Measurements from ENCODE around the gene PLCH1. TPM values are rescaled to one million over a fixed set of nuclear protein-coding genes. Genes with fewer than 3 reads are reported as not detected.
"Not testable (repeated sequence)": the region's sequence is repeated elsewhere in the genome, so short reads cannot be mapped to it uniquely, and the experiment has no call there.

The PLCH1 gene
- total and polyA plus RNA-seq, 7 experiments from 2014 or later: 0.56 TPM; not detected in 6

- Histone ChIP-seq H3K36me3 (ENCODE audit: control insufficient read depth in 2 of 3, insufficient read depth in 3 of 3, low read length in 3 of 3) (no peaks in the 10 kb centered on the region), H3K27me3 (ENCODE audit: control insufficient read depth in 2 of 2, insufficient read depth in 2 of 2, low read length in 2 of 2) (no peaks in the 10 kb centered on the region), H3K27ac (ENCODE audit: low read depth, low read length) (no peak overlapping the region), H3K4me1 (ENCODE audit: control insufficient read depth in 2 of 2, insufficient read depth in 2 of 2, low read length in 2 of 2) (no peaks in the 10 kb centered on the region), H3K9me3 (ENCODE audit: control insufficient read depth in 2 of 3, low read length in 3 of 3) (no peaks in the 10 kb centered on the region), H3K4me3 (ENCODE audit: low read length) (no peak overlapping the region)
- H3K4me1 Mint-ChIP-seq: no peaks in the 10 kb centered on the region
- DNase-seq: no peak
- H3K36me3 Mint-ChIP-seq: no peaks in the 10 kb centered on the region
- ChIA-PET CTCF (no interaction called here), POLR2A (no interaction called here)
- no peaks in the 10 kb centered on the region for H3K9me3 Mint-ChIP-seq
- intact Hi-C loops (cut with micrococcal nuclease): no loop called here
- no peak overlapping the region for H3K27ac Mint-ChIP-seq
- ATAC-seq: no peak
- peaks cover 0 to 5% (median 4%) of the 10 kb centered on the region in 5 donors for H3K27me3 Mint-ChIP-seq
- H3K4me3 Mint-ChIP-seq: no peak overlapping the region
These were observed 101.2 kb downstream of the PLCH1 start for GRCh38 chr3:155643581-155644165.

- Histone ChIP-seq H3K36me3 (ENCODE audit: control insufficient read depth in 2 of 3, insufficient read depth in 3 of 3, low read length in 3 of 3) (no peaks in the 10 kb centered on the region), H3K9me3 (ENCODE audit: control insufficient read depth in 2 of 3, low read length in 3 of 3) (no peaks in the 10 kb centered on the region), H3K27ac (ENCODE audit: low read depth, low read length) (no peak overlapping the region), H3K4me3 (ENCODE audit: low read length) (no peak overlapping the region), H3K4me1 (ENCODE audit: control insufficient read depth in 2 of 2, insufficient read depth in 2 of 2, low read length in 2 of 2) (no peaks in the 10 kb centered on the region), H3K27me3 (ENCODE audit: control insufficient read depth in 2 of 2, insufficient read depth in 2 of 2, low read length in 2 of 2) (no peaks in the 10 kb centered on the region)
- ATAC-seq: no peak
- ChIA-PET CTCF (no interaction called here), POLR2A (no interaction called here)
- H3K4me1 Mint-ChIP-seq: no peaks in the 10 kb centered on the region
- intact Hi-C loops (cut with micrococcal nuclease): no loop called here
- H3K36me3 Mint-ChIP-seq: no peaks in the 10 kb centered on the region
- no peak for DNase-seq
- H3K27ac Mint-ChIP-seq: no peak overlapping the region
- H3K9me3 Mint-ChIP-seq: no peaks in the 10 kb centered on the region
- H3K4me3 Mint-ChIP-seq: no peak overlapping the region
- peaks cover 0 to 5% (median 2%) of the 10 kb centered on the region in 5 donors for H3K27me3 Mint-ChIP-seq
These were observed 102.9 kb downstream of the PLCH1 start for GRCh38 chr3:155641956-155642355.

- H3K4me3 Mint-ChIP-seq: no peak overlapping the region
- no peaks in the 10 kb centered on the region for H3K36me3 Mint-ChIP-seq
- H3K9me3 Mint-ChIP-seq: no peaks in the 10 kb centered on the region
- intact Hi-C loops (cut with micrococcal nuclease): no loop called here
- no peaks in the 10 kb centered on the region for H3K4me1 ChIP-seq (ENCODE audit: control insufficient read depth in 2 of 2, insufficient read depth in 2 of 2, low read length in 2 of 2)
- H3K4me1 Mint-ChIP-seq: no peaks in the 10 kb centered on the region
- no peaks in the 10 kb centered on the region for H3K27me3 ChIP-seq (ENCODE audit: control insufficient read depth in 2 of 2, insufficient read depth in 2 of 2, low read length in 2 of 2)
- peaks cover 0 to 5% (median 2%) of the 10 kb centered on the region in 5 donors for H3K27me3 Mint-ChIP-seq
- no peaks in the 10 kb centered on the region for H3K36me3 ChIP-seq (ENCODE audit: control insufficient read depth in 2 of 3, insufficient read depth in 3 of 3, low read length in 3 of 3)
- H3K4me3 ChIP-seq (ENCODE audit: low read length): no peak overlapping the region
- ATAC-seq (no peak), DNase-seq (no peak)
- H3K9me3 ChIP-seq (ENCODE audit: control insufficient read depth in 2 of 3, low read length in 3 of 3): no peaks in the 10 kb centered on the region
- no peak overlapping the region for H3K27ac Mint-ChIP-seq
- CTCF ChIA-PET: no interaction called here
- no peak overlapping the region for H3K27ac ChIP-seq (ENCODE audit: low read depth, low read length)
- POLR2A ChIA-PET: no interaction called here
These were observed 104.8 kb downstream of the PLCH1 start for GRCh38 chr3:155640098-155640497.

- ChIA-PET POLR2A (no interaction called here), CTCF (no interaction called here)
- H3K27me3 ChIP-seq (ENCODE audit: control insufficient read depth in 2 of 2, insufficient read depth in 2 of 2, low read length in 2 of 2): no peaks in the 10 kb centered on the region
- H3K36me3 ChIP-seq (ENCODE audit: control insufficient read depth in 2 of 3, insufficient read depth in 3 of 3, low read length in 3 of 3): no peaks in the 10 kb centered on the region
- Mint-ChIP-seq H3K27me3 (peaks cover 0 to 5% (median 2%) of the 10 kb centered on the region in 5 donors), H3K9me3 (no peaks in the 10 kb centered on the region), H3K4me3 (no peak overlapping the region), H3K27ac (no peak overlapping the region), H3K36me3 (no peaks in the 10 kb centered on the region), H3K4me1 (no peaks in the 10 kb centered on the region)
- ATAC-seq (no peak), DNase-seq (no peak)
- H3K4me1 ChIP-seq (ENCODE audit: control insufficient read depth in 2 of 2, insufficient read depth in 2 of 2, low read length in 2 of 2): no peaks in the 10 kb centered on the region
- no peak overlapping the region for H3K27ac ChIP-seq (ENCODE audit: low read depth, low read length)
- intact Hi-C loops (cut with micrococcal nuclease): no loop called here
- no peaks in the 10 kb centered on the region for H3K9me3 ChIP-seq (ENCODE audit: control insufficient read depth in 2 of 3, low read length in 3 of 3)
- no peak overlapping the region for H3K4me3 ChIP-seq (ENCODE audit: low read length)
These were observed 105.3 kb downstream of the PLCH1 start for GRCh38 chr3:155639462-155640055.

DNA sequence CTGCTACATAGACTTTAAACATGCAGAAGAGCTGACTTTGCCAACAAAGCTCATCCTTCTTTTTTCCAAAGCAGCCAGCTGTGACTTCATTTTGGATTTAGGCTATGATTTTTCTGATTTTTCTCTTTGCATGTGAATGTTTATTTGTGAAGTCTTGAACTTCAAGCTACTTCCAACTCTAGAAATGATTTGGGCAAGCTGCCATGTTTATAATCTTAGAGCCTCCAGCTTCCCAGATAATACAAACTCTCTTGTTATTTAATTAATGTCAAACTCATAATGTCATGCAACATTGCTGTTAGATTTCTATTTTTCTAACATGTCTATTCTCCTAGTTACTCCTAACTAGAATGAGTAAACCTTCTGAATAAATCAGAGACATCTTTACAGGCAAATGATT, 106.4 kb downstream of the PLCH1 start:
- H3K27me3 Mint-ChIP-seq; H3K27me3 ChIP-seq (ENCODE audit: control insufficient read depth in 2 of 2, insufficient read depth in 2 of 2, low read length in 2 of 2); DNase-seq; intact Hi-C loops (cut with micrococcal nuclease); H3K27ac ChIP-seq (ENCODE audit: low read depth, low read length); H3K4me3 Mint-ChIP-seq; H3K4me3 ChIP-seq (ENCODE audit: low read length); H3K27ac Mint-ChIP-seq; H3K36me3 ChIP-seq (ENCODE audit: control insufficient read depth in 2 of 3, insufficient read depth in 3 of 3, low read length in 3 of 3); H3K36me3 Mint-ChIP-seq; H3K9me3 ChIP-seq (ENCODE audit: control insufficient read depth in 2 of 3, low read length in 3 of 3); CTCF ChIA-PET; H3K4me1 ChIP-seq (ENCODE audit: control insufficient read depth in 2 of 2, insufficient read depth in 2 of 2, low read length in 2 of 2); H3K9me3 Mint-ChIP-seq; POLR2A ChIA-PET; ATAC-seq; H3K4me1 Mint-ChIP-seq: not testable (repeated sequence)

- ATAC-seq: no peak
- no peak overlapping the region for H3K27ac Mint-ChIP-seq
- H3K27me3 Mint-ChIP-seq: peaks cover 0 to 6% (median 5%) of the 10 kb centered on the region in 5 donors
- Histone ChIP-seq H3K27ac (ENCODE audit: low read depth, low read length) (no peak overlapping the region), H3K9me3 (ENCODE audit: control insufficient read depth in 2 of 3, low read length in 3 of 3) (no peaks in the 10 kb centered on the region), H3K4me1 (ENCODE audit: control insufficient read depth in 2 of 2, insufficient read depth in 2 of 2, low read length in 2 of 2) (no peaks in the 10 kb centered on the region), H3K36me3 (ENCODE audit: control insufficient read depth in 2 of 3, insufficient read depth in 3 of 3, low read length in 3 of 3) (no peaks in the 10 kb centered on the region), H3K4me3 (ENCODE audit: low read length) (no peak overlapping the region), H3K27me3 (ENCODE audit: control insufficient read depth in 2 of 2, insufficient read depth in 2 of 2, low read length in 2 of 2) (no peaks in the 10 kb centered on the region)
- H3K4me1 Mint-ChIP-seq: no peaks in the 10 kb centered on the region
- ChIA-PET POLR2A (no interaction called here), CTCF (no interaction called here)
- no peaks in the 10 kb centered on the region for H3K9me3 Mint-ChIP-seq
- intact Hi-C loops (cut with micrococcal nuclease): no loop called here
- no peak for DNase-seq
- no peaks in the 10 kb centered on the region for H3K36me3 Mint-ChIP-seq
- H3K4me3 Mint-ChIP-seq: no peak overlapping the region
These were observed 107.3 kb downstream of the PLCH1 start for GRCh38 chr3:155637567-155637966.

DNA sequence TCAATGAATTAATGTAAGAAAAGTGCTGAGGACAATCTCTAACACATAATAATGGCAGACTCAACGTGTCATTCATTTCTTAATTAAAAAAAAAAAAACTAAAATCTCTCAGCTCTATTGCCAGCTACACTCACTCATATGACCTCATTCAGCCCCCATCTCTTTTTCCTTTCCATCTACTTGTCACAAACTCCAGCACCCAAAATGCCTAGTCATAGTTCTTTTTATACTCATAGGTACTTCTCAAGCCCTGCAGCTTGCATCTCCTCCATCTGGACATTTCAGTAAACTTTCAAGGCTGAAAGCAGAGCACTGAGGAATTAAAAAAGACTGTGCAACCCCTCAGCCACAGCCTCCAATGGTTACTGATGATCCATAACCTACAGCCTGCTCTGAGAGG, 109.8 kb downstream of the PLCH1 start:
- DNase-seq: no peak
- Histone ChIP-seq H3K36me3 (ENCODE audit: control insufficient read depth in 2 of 3, insufficient read depth in 3 of 3, low read length in 3 of 3) (no peaks in the 10 kb centered on the region), H3K4me3 (ENCODE audit: low read length) (no peak overlapping the region), H3K9me3 (ENCODE audit: control insufficient read depth in 2 of 3, low read length in 3 of 3) (no peaks in the 10 kb centered on the region), H3K27me3 (ENCODE audit: control insufficient read depth in 2 of 2, insufficient read depth in 2 of 2, low read length in 2 of 2) (no peaks in the 10 kb centered on the region), H3K27ac (ENCODE audit: low read depth, low read length) (no peak overlapping the region), H3K4me1 (ENCODE audit: control insufficient read depth in 2 of 2, insufficient read depth in 2 of 2, low read length in 2 of 2) (no peaks in the 10 kb centered on the region)
- CTCF ChIA-PET: no interaction called here
- Mint-ChIP-seq H3K9me3 (no peaks in the 10 kb centered on the region), H3K4me3 (no peak overlapping the region), H3K4me1 (no peaks in the 10 kb centered on the region), H3K27ac (peak overlapping the region in 1 of 9 donors; percentile 23), H3K27me3 (peaks cover 5 to 16% (median 10%) of the 10 kb centered on the region in 5 donors), H3K36me3 (no peaks in the 10 kb centered on the region)
- POLR2A ChIA-PET: interaction anchor here (0.5 kb wide), 1 partner anchor 200 kb away, joined by 3 read pairs; no protein-coding TSS in a partner anchor
- ATAC-seq: no peak
- intact Hi-C loops (cut with micrococcal nuclease): no loop called here
